HG03457 (cell line): ENCODE data around the gene CD1D.
A peak's percentile ranks its signal among the peaks of the same experiment; 100 is the strongest.

ENCODE experiments used
- ATAC-seq: cut with Tn5 transposase; IDR thresholded peaks from one replicate; pipeline ENCODE4 v1.9.1; 2021; ENCODE audit warnings: moderate number of reproducible peaks; ENCODE audit not compliant: unreplicated experiment

The CD1D gene

DNA sequence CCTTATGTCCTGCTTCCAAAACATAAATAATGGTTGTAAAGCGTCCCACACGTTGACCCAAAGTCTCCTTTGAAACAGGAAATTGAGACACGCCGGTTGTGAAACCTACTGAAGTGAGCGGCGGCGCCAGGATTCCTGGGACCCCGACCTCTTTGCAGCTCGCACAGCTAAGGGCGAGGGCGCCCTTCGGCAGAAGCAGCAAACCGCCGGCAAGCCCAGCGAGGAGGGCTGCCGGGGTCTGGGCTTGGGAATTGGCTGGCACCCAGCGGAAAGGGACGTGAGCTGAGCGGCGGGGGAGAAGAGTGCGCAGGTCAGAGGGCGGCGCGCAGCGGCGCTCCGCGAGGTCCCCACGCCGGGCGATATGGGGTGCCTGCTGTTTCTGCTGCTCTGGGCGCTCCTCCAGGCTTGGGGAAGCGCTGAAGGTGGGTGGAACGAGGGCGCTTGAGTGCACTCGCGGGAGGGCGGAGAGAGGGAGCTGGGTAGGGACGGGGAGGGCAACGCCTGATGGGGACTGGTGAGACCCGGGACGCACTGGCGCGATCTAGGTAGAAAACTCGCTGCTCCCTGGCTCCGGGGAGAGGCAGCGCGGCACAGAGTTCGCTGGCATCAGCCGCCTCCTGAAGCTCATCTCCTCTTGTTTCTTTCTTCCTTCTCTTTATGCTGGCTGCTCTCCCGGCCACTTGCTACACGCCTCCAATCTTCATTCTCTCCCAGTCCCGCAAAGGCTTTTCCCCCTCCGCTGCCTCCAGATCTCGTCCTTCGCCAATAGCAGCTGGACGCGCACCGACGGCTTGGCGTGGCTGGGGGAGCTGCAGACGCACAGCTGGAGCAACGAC lies at the start of gene CD1D:
CD1D (plus strand) TSS at position 155 of the 836 bp plus-strand sequence; CDS start at position 362, 207 bp downstream.
- no peak for ATAC-seq

- ATAC-seq, result no peak
Observed at GRCh38 chr1:158131217-158131616, 49.5 kb upstream of the CD1D start.

- no peak for ATAC-seq
Observed at GRCh38 chr1:158140764-158141192, 39.9 kb upstream of the CD1D start.

DNA sequence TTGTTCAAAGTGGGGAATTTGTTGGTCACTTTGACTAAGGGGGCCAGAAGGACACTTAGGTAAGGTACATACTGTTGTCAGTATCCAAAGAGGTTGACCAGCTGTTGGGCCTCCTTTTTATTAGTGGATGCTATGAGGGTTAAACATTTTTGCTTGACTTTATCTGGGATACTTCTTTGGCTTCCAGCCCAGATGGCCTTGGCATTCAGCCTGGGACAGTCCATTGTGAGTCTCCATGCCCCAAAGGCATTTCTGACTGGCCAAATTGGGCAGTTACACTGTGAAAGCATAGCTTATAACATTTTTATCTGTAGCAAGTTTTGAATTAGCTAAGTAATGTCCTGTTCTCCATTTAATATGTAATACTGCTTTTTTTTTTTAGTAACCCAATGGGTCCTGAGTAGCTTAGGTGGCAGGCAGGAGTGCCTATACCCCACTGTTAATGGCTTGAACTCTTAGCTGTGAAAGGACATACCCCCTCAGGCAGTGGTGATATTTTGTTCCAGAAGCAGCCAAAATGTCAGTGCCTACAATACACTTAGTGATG lies 35.4 kb upstream of the CD1D start:
- no peak for ATAC-seq

- ATAC-seq, result no peak
Observed at GRCh38 chr1:158146165-158146564, 34.5 kb upstream of the CD1D start.

DNA sequence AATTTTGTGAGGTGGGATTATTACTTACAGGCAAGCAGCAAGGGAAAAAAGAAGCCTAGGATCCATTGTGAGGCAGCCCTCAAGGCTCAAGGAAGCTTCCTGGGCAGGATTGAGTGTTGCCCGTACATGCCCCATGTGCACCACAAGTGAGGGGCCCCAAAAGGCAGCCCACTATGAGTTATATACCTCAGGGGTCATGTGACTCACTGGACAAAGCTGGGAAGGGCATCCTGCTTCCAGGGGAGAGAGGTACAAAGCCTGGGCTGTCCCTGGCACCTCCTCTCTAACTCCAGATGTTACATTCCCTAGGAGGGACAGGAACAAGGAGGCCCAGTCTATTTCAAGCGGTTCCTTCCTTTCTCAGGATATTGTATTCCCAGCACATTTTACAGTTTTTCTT lies 34.0 kb upstream of the CD1D start:
- no peak for ATAC-seq

- ATAC-seq, result no peak
Observed at GRCh38 chr1:158147401-158147800, 33.3 kb upstream of the CD1D start.

DNA sequence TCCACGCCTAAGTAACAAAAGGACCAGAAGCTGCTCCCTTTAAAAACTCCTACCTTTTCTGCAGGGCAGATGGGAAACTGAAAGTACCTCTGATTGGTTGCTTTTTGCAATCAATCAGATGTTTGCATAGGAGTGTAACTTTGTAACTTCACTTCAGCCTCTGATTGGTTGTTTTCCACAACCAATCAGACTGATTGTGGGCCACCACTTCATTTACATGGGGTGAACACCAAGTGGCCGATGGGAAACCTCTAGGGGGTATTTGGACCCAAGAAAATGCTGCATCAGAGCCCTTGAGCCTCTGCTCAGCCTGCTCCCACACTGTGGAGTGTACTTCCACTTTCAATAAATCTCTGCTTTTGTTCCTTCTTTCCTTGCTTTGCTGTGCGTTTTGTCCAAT lies 32.8 kb upstream of the CD1D start:
- ATAC-seq, result no peak

GRCh38 chr1:158148468-158148867 lies 32.2 kb upstream of the CD1D start:
- no peak for ATAC-seq

DNA sequence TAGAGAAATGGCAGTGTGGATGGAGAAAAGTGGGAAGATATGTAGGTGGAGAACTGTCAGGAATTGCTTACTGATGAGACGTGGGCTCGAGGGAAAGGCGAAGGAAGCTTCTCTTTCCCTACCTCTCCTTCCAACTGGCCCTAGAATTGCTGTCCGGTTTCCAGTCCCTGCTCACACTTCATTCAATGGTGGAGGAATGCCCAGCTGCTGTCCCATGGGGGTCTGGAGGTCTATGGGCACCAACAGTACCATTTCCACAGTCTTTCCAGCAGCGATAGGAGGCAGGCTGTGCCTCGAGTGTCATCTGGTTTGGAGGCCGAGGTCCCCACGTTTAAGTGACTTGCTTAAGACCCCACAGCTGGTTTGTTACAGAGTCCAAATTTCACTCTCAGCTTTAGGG lies 31.5 kb upstream of the CD1D start:
- ATAC-seq, result no peak

DNA sequence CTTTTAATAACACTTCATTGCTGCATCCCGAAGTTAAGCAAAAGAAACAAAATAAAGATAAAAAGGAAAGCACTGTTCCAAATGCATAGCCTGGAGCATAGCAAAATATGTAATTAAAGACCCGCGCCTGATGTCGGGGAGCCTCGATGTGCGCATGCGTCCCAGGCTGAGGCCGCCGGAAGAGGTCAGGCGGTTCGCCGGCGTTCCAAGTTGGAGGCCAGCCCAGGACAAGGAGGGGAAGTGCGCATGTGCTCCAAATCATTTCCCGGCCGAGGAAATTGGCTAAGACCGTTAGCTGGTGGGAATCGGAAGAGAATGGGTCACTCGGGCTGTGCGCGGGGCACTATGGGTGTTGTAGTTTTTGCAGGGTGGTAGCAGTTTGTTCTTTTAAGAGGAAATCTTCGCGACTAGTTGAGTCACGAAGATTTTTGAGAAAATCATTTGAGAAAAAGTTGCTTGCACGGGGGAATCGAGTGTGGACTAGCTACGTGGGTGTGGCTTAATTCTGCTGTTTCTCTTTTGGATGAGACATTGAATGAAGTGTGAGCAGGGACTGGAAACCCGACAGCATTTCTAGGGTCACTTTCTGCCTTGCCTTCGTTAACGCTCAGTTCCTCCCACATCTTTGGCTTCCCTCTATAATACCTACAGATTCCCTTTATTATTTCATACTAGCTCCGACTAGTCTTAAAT lies 31.0 kb upstream of the CD1D start:
- peak; percentile 69 for ATAC-seq

- no peak for ATAC-seq
Observed at GRCh38 chr1:158150523-158150922, 30.2 kb upstream of the CD1D start.

DNA sequence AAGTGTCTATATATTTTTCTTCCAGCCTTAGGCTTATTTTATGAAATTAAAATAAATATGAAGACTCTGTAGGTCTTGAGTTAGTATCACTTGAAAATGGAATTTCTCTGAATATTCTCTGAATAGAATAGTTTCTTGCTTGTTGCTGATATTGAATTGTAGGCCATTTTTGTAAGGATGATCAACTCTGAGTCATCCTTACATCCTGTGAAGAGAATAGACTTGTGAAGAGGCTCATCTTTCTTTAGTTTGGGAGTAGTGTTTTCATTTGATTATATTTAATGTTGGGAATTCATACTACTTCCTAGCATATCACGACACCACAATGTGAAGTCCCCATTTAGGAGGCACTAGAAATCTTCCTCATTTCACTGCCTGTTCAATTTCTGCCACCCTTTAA lies 27.5 kb upstream of the CD1D start:
- no peak for ATAC-seq

- ATAC-seq, result no peak
Observed at GRCh38 chr1:158153746-158154444, 26.8 kb upstream of the CD1D start.

DNA sequence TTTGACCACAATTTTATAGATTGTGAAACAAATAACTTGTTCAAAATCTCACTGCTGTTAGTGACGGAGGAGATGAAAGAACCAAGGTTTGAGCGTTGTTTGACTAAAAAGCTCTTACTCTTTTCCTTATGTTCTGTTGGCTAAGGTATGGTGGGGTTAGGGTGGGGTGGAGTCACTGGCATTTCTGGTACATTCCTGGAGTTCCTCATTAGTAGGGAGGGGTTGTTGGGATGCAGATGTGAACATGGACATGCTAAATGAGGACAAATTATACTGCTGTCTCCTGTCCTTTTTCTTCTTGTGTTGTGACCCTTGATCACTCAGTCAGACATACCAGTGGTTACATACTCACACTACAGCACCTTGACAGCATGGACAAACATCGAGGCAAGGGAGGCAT lies 26.2 kb upstream of the CD1D start:
- no peak for ATAC-seq

- ATAC-seq, result no peak
Observed at GRCh38 chr1:158155673-158156072, 25.0 kb upstream of the CD1D start.

GRCh38 chr1:158159597-158159996 lies 21.1 kb upstream of the CD1D start:
- no peak for ATAC-seq

DNA sequence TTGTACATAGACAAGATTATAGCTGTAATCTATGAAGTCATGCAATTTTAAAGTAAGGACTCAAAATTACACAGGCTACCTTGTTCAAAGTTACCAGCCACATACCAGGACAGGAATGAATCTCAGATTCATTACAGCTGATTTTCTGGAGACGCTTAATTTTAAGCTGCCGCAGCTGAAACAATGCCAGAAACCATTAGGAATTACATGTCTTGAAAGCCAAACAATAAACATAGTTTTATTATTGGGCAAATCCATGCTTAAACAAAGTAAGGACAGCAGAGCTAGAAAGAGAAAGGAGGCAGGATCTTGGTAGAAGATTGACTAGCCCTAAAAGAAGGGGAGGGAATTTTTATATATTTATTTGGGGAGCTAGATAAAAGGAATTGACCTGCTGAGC lies 19.2 kb upstream of the CD1D start:
- no peak for ATAC-seq

GRCh38 chr1:158163000-158163947 lies 17.4 kb upstream of the CD1D start:
- ATAC-seq, result peak; percentile 96

GRCh38 chr1:158169105-158169504 lies 11.6 kb upstream of the CD1D start:
- ATAC-seq, result no peak
